Epithelial cell of proximal tubule (primary cell): Measurements from ENCODE around the gene FLT1. TPM values are rescaled to one million over a fixed set of nuclear protein-coding genes. Genes with fewer than 3 reads are reported as not detected.

Experiments used
- DNase-seq: peaks from one replicate; pipeline ENCODE4 v3.0.0-alpha.2; 2011; ENCODE audit warnings: low read depth
- H3K4me3 ChIP-seq: 2 replicates; pipeline ENCODE4 v1.5.1; 2011; ENCODE audit warnings: low read depth, mild to moderate bottlenecking, low read length
- total RNA-seq: library from RNA; depleted of rRNA; stranded (reverse); fragments of >200 nt; gene quantifications from 2 replicates; pipeline ENCODE4 v1.2.3, GENCODE V29; 2015
- TF ChIP-seq, protein P1 (sequence below): conservative IDR thresholded peaks from 2 replicates; pipeline ENCODE4 v1.5.1; 2012; ENCODE audit warnings: low read depth, mild to moderate bottlenecking, low read length

The FLT1 gene
- total RNA-seq, 1 donor from 2014 or later: 0.17 TPM

DNA sequence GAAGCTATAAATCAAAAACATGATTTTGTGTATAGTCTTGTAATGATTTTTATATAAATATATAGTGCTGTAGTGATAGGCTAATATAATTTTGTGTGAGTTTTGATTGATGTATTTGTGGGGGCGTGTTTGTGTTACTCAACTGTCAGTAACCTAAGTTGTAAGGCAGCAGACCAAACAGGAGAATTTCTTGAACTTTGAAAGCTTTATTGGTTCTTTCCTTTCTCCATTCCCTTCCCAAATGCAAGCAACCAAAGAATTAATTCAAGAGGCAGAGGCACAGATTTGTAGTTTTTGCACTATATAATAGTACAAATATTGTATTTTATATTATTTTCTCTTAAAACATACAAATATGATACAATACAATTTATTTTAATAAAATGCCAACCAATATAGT lies 109.6 kb downstream of the FLT1 start:
- TF ChIP-seq, protein P1, sequence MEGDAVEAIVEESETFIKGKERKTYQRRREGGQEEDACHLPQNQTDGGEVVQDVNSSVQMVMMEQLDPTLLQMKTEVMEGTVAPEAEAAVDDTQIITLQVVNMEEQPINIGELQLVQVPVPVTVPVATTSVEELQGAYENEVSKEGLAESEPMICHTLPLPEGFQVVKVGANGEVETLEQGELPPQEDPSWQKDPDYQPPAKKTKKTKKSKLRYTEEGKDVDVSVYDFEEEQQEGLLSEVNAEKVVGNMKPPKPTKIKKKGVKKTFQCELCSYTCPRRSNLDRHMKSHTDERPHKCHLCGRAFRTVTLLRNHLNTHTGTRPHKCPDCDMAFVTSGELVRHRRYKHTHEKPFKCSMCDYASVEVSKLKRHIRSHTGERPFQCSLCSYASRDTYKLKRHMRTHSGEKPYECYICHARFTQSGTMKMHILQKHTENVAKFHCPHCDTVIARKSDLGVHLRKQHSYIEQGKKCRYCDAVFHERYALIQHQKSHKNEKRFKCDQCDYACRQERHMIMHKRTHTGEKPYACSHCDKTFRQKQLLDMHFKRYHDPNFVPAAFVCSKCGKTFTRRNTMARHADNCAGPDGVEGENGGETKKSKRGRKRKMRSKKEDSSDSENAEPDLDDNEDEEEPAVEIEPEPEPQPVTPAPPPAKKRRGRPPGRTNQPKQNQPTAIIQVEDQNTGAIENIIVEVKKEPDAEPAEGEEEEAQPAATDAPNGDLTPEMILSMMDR: no peak
- H3K4me3 ChIP-seq: no peak overlapping the region
- DNase-seq: no peak

DNA sequence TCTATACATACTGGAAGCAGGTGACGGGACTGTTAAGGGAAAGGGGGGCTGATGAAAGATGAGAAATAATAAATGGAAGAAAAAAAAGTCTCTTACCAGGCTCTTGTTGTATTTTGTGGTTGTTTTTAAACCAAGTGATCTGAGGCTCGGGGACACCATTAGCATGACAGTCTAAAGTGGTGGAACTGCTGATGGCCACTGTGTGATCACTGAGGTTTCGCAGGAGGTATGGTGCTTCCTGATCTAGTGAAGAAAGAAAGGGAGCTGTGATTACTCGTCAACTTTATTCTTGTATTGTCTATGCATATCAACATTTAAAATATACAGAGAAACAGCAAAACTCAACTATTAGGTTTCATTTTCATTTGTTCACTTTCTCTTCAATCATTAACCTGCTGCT lies 110.1 kb downstream of the FLT1 start:
- no peak for DNase-seq
- H3K4me3 ChIP-seq: no peak overlapping the region
- TF ChIP-seq, protein P1: no peak

DNA sequence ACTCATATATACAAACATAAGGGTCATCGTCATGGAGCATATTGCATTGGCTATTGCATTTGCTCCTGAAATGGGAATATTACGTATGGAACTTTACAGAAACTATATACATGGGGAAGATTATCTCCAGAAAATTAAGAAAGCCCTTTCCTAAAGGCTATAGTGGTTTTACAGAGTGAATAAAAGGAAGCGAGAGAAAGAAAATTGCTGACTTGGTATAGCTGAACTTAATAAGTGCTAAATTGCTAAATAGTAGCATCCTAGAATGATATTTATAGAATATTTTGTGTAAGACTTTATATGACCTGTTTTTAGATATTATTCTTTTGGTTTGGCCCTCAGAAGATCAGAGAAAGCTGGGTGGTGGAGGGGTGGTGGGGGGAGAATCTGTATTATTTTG lies 114.6 kb downstream of the FLT1 start:
- TF ChIP-seq, protein P1: no peak
- H3K4me3 ChIP-seq: no peak overlapping the region
- no peak for DNase-seq

DNA sequence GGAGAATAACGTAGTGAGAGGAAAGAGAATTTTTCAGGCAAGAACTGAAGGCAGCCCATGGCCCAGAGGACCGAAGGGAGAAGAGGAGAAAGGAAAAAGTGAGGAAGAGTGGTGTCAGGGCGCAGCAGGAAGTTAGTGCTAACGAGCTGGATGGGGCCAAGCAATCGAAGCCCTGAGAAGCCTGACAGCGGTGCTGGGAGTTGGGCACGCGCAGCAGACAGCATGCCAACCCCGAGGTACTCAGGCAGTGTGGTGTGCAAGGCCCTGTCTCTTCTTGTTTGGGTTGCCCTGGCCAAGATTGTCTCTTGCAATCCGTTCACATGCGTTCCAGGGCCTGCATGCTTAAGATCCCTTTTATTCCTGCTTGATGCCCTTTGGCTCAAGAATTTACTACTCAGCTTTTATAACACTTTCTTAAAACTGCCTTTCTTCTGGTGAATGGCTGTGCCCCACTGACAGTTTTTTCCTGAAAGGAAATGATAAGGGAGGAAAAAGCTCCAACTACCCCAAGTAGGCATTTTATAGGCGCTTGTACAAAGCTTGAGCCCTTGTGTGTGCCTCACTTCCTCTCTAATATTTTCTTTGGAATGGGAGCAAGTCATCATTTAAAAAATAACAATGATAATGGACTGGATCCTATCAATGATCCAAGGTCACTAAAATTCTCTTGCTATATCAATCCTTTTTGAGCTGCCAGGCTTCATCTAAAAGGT lies 115.4 kb downstream of the FLT1 start:
- TF ChIP-seq, protein P1: no peak
- DNase-seq: no peak
- H3K4me3 ChIP-seq: no peak overlapping the region

DNA sequence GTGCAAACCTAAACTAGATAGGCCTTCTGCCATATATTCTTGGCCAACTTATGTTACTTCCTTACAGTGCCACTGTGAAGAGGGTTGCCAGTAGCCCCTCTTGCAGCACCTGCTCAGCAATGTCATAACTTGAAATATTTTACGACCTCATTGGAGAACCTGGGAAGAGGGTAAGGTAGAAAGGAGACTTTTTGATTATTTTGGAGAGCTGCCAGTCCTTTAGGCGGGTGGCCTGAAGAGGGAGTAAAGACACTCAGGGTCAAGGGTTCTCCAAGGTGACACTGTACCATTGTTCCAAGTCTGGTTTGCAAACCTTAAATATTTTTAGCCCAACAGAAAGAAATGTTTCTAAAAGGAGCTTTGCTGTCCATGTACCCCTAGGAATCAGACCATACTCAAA lies 118.3 kb downstream of the FLT1 start:
- TF ChIP-seq, protein P1: no peak
- no peak for DNase-seq
- H3K4me3 ChIP-seq: no peak overlapping the region

DNA sequence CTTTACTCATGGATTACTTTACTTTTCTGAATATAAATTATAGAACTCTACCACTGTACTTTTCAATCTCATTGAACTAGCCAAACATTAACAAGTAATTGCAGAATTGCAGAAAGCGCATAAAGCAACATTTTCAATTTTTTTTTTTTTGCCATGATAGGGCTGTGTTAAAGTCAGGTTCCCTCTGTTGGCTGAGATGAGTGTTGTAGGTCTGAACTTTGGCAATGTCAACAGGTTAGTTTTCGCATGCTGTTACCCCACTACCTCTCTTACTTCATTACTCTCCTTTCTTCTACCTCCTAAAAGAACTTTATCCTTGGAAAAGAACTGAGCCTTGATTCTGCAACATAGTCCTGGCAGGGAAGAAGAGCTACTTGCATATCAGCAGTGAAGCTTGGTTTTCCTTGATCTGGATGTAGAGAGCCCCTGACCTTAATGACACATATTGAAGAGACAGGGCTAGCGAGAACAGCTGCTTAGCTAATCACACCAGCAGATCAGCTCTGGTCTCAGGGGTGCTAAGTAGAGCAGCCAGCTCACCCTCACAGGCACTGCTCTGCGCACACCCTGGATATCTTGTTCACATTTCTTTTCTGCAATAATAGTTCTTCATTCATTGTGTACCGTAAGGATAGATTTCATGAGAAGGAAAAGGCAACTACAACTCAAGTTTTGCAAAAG lies 119.5 kb downstream of the FLT1 start:
- TF ChIP-seq, protein P1: no peak
- H3K4me3 ChIP-seq: no peak overlapping the region
- DNase-seq: no peak

DNA sequence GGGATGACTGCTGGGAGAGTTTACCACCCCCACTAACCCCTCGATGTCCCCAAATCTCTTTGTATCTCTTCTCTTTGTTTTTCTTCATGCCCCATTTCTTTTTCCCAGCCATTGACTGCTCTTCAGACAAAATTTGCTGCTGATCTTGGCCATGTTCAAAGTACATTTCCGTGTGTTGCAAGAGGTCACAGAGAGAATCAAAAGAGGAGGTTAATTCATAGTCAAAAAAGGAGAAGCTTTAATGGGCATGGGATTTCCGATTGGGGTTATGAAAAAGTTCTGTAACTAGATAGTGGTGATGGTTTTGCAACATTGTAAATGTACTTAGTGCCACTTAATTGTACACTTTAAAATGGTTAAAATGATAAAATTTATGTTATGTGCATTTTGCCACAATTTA lies 121.1 kb downstream of the FLT1 start:
- TF ChIP-seq, protein P1: no peak
- H3K4me3 ChIP-seq: no peak overlapping the region
- DNase-seq: no peak
